ENCODE data around the gene SLC4A1.

DNA sequence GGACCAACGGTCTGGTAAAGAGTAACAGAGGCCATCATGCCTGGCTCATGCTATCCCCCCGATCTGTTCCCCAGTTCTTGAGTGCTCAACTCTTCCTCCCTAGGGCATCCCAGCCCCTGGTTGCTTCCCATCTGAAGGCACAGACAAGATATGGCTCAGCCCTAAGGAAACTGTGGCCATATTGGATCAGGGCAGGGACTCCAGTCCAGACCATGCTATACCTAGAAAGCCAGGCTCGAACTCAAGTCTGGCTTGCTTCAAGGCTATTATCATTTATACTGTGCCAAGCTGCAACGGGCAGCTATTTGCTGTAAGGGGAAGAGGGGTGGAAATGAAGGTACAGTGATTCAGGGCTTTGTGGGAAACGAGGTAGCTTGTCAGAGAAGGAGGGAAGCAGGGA, 51.2 kb downstream of the SLC4A1 start:
- TF ChIP-seq, protein P1, sequence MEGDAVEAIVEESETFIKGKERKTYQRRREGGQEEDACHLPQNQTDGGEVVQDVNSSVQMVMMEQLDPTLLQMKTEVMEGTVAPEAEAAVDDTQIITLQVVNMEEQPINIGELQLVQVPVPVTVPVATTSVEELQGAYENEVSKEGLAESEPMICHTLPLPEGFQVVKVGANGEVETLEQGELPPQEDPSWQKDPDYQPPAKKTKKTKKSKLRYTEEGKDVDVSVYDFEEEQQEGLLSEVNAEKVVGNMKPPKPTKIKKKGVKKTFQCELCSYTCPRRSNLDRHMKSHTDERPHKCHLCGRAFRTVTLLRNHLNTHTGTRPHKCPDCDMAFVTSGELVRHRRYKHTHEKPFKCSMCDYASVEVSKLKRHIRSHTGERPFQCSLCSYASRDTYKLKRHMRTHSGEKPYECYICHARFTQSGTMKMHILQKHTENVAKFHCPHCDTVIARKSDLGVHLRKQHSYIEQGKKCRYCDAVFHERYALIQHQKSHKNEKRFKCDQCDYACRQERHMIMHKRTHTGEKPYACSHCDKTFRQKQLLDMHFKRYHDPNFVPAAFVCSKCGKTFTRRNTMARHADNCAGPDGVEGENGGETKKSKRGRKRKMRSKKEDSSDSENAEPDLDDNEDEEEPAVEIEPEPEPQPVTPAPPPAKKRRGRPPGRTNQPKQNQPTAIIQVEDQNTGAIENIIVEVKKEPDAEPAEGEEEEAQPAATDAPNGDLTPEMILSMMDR (conservative IDR thresholded peaks at IDR 0.05; ENCODE audit: low read depth, low read length), result no peak
- TF ChIP-seq EZH2 (IDR thresholded peaks at IDR 0.05; ENCODE audit: low read length, unreplicated experiment) (no peak), EZH2phosphoT487 (IDR thresholded peaks at IDR 0.05; ENCODE audit: borderline replicate concordance, low read length) (no peak)

All from PC-3 (cell line).